GM19240 (cell line): ENCODE data around the gene PTTG1IP2.
"Not testable (repeated sequence)": the region's sequence is repeated elsewhere in the genome, so short reads cannot be mapped to it uniquely, and the experiment has no call there.

Experiments used
- DNase-seq: peaks from one replicate; pipeline ENCODE4 v3.0.0; 2011; ENCODE audit warnings: low spot score; ENCODE audit not compliant: insufficient read length

Gene PTTG1IP2

GRCh38 chr7:90469554-90469953 is at the start of gene PTTG1IP2:
Gene PTTG1IP2 (plus strand): TSS chr7:90469639. CDS start chr7:90469787, 148 bp downstream.
- no peak for DNase-seq

GRCh38 chr7:90421651-90422050 is 47.8 kb upstream of the PTTG1IP2 start:
- DNase-seq, result no peak

GRCh38 chr7:90424720-90425119 is 44.7 kb upstream of the PTTG1IP2 start:
- no peak for DNase-seq

GRCh38 chr7:90425376-90425775 is 44.1 kb upstream of the PTTG1IP2 start:
- DNase-seq, result no peak

- no peak for DNase-seq
Measured at GRCh38 chr7:90430614-90431460, 38.6 kb upstream of the PTTG1IP2 start.

GRCh38 chr7:90432752-90433151 is 36.7 kb upstream of the PTTG1IP2 start:
- no peak for DNase-seq

- DNase-seq, result no peak
Measured at GRCh38 chr7:90433221-90433620, 36.2 kb upstream of the PTTG1IP2 start.

- no peak for DNase-seq
Measured at GRCh38 chr7:90445633-90446032, 23.8 kb upstream of the PTTG1IP2 start.

- no peak for DNase-seq
Measured at GRCh38 chr7:90446137-90446899, 23.1 kb upstream of the PTTG1IP2 start.

GRCh38 chr7:90453259-90453891 is 16.1 kb upstream of the PTTG1IP2 start:
- DNase-seq, result no peak

- DNase-seq, result no peak
Measured at GRCh38 chr7:90453931-90454330, 15.5 kb upstream of the PTTG1IP2 start.

GRCh38 chr7:90455163-90456030 is 14.0 kb upstream of the PTTG1IP2 start:
- DNase-seq, result peak; percentile 7

- no peak for DNase-seq
Measured at GRCh38 chr7:90458104-90458503, 11.3 kb upstream of the PTTG1IP2 start.

GRCh38 chr7:90459888-90460287 is 9.6 kb upstream of the PTTG1IP2 start:
- no peak for DNase-seq

GRCh38 chr7:90461219-90461618 is 8.2 kb upstream of the PTTG1IP2 start:
- no peak for DNase-seq

GRCh38 chr7:90463151-90463628 is 6.2 kb upstream of the PTTG1IP2 start:
- DNase-seq, result not testable (repeated sequence)

- no peak for DNase-seq
Measured at GRCh38 chr7:90465816-90466215, 3.6 kb upstream of the PTTG1IP2 start.

- no peak for DNase-seq
Measured at GRCh38 chr7:90472805-90473540, 3.5 kb downstream of the PTTG1IP2 start.

GRCh38 chr7:90473814-90474213 is 4.4 kb downstream of the PTTG1IP2 start:
- no peak for DNase-seq
